HCT116 (cell line): ENCODE results near the gene SEC61A1.

Experiments used
- POLR2AphosphoS5 ChIP-seq: IDR thresholded peaks from 2 replicates; pipeline ENCODE4 v1.6.1; 2011; ENCODE audit warnings: mild to moderate bottlenecking, low read depth, low read length, moderate library complexity
- TF ChIP-seq, protein P1 (sequence below), 3 experiments: fragments of 200-600 bp in 1 of 3; sonication (generic) in 1 of 3; IDR thresholded peaks in 2 of 3; conservative IDR thresholded peaks in 1 of 3; 2 replicates each; pipeline ENCODE4 v1.5.1; 2012 to 2017; ENCODE audit warnings: low read depth in 2 of 3, low read length in 2 of 3, antibody characterized with exemption in 1 of 3, borderline replicate concordance in 1 of 3, control low read depth in 1 of 3, mild to moderate bottlenecking in 1 of 3, mixed read lengths in 1 of 3, mixed run types in 1 of 3, moderate library complexity in 1 of 3; ENCODE audit not compliant: insufficient read depth in 1 of 3
- TF ChIP-seq, protein P2 (sequence below): IDR thresholded peaks from 2 replicates; pipeline ENCODE4 v1.6.1; 2012

DNA sequence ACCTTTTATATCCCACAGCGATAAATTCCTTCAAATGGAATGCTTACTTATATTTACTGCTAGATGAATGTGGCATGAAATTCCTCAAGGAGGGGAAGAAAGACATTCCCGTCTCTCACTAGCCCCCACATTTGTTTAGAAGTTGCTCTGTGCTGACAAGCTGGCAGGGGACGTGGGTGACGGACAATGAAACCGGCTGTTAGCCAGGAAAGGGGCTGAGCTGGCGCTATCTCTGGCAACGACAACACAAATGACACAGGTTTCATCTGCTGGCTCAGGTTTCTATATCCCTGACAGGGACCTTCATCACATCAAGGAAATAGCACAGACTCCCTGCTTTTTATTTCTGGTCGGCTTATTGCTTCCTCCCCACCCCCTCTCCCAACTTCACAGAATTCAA, 55.6 kb downstream of the SEC61A1 start:
- no peak for TF ChIP-seq POLR2AphosphoS5
- TF ChIP-seq, protein P1, sequence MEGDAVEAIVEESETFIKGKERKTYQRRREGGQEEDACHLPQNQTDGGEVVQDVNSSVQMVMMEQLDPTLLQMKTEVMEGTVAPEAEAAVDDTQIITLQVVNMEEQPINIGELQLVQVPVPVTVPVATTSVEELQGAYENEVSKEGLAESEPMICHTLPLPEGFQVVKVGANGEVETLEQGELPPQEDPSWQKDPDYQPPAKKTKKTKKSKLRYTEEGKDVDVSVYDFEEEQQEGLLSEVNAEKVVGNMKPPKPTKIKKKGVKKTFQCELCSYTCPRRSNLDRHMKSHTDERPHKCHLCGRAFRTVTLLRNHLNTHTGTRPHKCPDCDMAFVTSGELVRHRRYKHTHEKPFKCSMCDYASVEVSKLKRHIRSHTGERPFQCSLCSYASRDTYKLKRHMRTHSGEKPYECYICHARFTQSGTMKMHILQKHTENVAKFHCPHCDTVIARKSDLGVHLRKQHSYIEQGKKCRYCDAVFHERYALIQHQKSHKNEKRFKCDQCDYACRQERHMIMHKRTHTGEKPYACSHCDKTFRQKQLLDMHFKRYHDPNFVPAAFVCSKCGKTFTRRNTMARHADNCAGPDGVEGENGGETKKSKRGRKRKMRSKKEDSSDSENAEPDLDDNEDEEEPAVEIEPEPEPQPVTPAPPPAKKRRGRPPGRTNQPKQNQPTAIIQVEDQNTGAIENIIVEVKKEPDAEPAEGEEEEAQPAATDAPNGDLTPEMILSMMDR (IDR thresholded peaks at IDR 0.05 in 2 of 3, conservative IDR thresholded peaks at IDR 0.05 in 1 of 3; ENCODE audit: borderline replicate concordance in 1 of 3, insufficient read depth in 1 of 3, low read depth in 2 of 3, low read length in 2 of 3) = no peak
- TF ChIP-seq, protein P2, sequence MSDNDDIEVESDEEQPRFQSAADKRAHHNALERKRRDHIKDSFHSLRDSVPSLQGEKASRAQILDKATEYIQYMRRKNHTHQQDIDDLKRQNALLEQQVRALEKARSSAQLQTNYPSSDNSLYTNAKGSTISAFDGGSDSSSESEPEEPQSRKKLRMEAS = no peak
